Superior temporal gyrus (tissue), 1 donor: Measurements from ENCODE around the gene KCNT2.
"Not testable (repeated sequence)": the region's sequence is repeated elsewhere in the genome, so short reads cannot be mapped to it uniquely, and the experiment has no call there.

Experiments
- DNase-seq: peaks from one replicate; pipeline ENCODE4 v3.0.0-alpha.2; 2016; ENCODE audit errors: extremely low spot score

KCNT2 gene

DNA sequence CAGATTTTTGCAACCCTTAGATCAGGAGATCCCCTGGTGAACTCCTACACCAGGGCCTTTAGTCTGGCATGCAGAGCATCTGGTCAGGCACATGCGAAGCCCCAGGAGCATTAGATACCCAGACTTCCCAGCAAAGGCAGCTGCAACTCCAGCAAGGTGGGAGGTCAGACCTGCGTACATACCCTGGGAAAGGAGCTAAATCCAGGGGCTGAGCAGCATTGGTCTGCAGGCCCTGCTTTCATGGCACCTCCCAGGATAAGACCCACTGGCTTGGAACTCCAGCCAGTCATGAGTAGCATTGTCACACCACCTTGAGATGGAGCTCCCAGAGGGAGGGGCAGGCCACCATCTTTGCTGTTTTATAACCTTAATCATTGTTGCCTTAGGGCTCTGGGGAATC is 92.3 kb downstream of the KCNT2 start:
- DNase-seq: no peak

DNA sequence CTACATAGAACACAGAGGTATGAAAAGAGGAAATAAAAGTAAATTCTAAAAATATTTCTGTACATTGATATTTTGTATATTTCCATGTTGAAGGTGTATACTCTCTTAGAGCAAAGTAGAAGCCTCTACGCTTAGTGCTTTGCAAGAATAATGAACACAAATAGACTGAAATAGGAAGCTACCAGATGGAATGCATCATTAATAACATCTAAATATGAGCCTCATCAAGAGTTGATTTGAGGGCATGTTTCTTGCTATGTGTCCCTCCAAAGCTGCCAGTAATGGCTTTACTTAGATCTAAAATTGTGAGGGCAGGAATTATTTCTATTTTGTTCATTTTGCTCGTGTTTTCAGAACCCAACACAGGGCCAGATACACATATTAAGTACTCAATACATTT is 94.4 kb downstream of the KCNT2 start:
- DNase-seq: no peak

DNA sequence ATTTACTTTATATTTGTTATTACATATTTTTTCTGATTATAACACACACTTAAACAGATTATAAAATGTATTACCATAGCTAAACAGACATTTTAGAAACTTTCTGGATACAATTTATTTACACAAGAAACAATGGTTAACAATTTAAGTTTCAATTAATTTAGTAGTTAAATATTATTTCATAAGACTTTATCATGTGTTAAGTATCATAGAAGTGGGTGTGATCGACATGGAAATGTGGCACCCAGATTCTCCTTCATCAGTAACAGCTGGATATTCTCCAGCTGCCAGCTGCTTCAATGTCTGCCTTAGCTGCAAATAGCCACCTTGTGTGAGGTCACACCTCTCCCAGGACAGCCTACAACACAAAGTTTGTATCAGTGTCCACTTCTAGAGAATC is 97.8 kb downstream of the KCNT2 start:
- no peak for DNase-seq

DNA sequence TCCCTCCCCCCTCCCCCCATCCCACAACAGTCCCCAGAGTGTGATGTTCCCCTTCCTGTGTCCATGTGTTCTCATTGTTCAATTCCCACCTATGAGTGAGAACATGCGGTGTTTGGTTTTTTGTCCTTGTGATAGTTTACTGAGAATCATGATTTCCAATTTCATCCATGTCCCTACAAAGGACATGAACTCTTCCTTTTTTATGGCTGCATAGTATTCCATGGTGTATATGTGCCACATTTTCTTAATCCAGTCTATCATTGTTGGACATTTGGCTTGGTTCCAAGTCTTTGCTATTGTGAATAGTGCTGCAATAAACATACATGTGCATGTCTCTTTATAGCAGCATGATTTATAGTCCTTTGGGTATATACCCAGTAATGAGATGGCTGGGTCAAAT is 104.0 kb downstream of the KCNT2 start:
- not testable (repeated sequence) for DNase-seq

DNA sequence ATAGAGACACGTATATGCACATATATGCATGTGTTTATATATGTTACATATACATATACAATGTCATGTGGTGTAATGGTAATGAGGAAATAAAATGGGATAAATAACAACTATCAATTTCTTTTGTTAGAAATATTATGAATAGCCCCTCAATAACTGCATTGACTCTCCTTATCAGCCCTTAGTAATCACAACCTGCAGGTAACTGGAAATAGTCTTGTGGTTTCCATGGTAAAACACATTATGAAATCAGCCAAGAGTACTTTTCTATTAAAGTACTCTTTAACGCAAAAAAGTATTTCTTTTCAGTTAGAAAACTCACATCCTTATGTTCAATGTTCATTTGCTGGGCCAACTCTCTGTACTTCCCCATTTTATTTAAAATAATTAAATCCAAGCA is 105.8 kb downstream of the KCNT2 start:
- DNase-seq: no peak

DNA sequence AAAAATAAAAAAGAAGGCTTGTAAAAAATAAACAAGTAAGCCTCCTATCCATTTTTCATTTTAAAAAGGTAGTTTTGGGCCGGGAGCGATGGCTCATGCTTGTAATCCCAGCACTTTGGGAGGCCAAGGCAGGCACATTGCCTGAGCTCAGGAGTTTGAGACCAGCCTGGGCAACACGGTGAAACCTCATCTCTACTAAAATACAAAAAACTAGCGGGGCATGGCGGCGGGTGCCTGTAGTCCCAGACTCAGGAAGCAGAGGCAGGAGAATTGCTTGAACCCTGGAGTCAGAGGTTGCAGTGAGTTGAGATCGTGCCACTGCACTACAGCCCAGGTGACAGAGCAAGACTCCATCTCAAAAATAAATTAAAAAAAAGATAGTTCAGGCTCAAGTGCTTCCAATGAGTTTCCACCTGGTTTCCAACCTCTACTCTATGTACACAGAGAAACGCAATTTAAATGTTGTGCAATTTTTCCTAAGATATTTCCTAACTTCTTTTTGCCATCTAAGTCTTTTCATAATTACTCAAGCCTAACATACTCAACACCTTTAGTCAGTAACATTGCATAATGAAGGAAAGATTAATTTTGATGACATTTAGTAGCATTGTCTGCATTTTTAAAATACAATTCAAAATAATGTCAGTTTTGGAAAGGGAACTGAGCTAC is 106.3 kb downstream of the KCNT2 start:
- DNase-seq: no peak

DNA sequence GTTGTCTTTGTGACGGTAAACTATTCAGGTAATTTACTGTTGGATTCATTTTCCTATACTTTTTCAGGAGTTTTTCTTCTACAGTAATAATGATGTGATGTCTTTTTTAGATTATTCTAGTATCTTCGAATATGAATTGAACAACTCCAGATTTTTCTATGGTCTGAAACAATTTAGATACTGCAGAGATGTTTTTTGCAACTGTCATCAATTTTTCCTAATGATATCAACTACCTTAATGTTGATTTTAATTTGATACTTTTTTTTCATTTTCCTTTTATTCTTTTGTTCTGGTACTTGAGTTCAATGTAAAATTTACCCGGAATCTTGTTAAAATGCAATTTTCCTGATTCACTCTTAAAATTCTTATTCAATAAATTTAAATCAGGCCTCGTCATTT is 110.4 kb downstream of the KCNT2 start:
- no peak for DNase-seq

DNA sequence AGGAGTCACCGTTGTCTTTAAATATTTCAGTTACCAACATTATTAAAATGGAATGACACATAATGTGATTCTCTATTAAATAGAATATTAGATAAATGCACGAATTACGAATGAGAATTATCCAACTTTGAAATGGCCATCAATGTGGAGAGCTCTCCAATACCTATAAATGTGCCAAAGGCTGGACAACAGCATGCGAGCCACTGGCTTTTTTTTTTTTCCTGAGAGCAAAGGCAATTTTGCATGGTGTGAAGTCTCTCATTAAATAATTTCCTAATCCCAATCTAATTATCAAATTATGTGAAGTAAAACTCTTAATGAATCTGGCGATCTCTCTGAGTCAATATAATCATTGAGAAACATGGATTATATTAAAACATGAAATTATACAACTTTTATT is 113.5 kb downstream of the KCNT2 start:
- DNase-seq: no peak

DNA sequence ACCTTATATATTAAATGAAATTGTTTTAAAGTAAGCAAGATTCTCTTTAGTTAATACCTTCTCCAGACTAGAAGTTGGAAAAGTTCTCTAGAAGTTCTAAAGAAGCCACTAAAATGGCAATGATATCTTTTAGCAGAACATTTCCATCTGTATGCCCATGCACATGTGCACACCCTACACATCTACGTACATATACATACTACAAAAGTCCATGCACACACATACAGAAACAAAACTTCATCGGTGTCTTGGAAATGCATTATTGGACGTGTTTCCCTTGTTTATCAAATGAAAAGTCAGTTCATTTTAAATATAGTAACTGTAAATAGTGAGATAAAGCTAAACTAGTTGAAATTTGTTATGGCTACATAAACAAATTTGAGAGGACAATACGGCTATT is 114.4 kb downstream of the KCNT2 start:
- no peak for DNase-seq

DNA sequence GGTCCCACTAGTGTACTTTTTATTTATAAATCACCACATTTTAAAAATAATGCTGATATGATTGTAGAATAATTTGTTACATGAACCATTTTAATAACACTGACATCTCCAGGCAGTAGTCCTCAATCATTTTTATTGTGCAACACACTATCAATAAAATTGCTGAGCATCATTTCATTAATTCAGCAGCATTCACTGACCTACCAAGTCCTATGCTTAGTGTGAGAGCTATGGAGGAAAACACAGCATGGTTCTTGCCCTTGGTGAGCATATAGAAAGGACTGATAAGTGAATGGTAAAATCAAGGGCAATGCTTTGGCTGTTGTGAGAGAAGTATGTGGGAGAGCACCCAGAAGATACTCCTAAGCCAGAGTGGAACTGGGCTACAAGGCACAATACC is 119.7 kb downstream of the KCNT2 start:
- DNase-seq: no peak

DNA sequence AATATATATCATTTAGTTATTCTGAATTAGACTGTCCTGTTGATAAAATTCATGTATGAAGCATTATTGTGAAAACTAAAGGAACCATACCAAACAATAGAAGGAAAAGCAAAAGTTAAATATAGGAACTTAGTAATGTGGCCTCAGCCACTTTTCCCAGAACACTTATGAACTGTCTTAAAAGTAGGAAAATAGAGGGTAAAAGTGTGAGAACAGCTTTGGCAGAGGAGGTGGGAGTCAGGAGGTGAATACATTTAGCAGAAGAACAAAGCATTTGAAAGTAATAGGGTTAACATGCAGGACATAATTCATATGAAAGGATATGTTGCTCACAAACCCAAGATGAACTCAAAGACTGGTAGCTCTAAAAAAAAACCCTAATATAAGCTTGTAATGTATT is 121.9 kb downstream of the KCNT2 start:
- DNase-seq: no peak

DNA sequence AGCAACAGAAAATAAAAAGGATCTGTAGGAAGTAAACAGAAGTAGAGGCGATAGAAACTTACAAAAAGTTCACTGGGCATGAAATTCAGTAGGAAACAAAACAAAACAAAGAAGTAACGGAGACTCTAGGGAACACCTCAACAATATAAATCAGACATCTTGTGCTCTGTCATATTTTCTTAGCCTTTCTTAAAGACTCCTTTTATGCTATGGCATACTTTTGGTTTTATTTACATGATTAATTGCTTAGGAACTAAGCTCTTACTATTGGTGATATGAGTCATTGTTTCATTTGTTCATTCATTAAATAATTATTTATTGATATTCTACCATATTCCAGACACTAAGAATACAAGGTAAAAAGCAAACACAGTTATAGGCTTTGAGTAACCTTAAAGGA is 126.6 kb downstream of the KCNT2 start:
- DNase-seq: no peak

DNA sequence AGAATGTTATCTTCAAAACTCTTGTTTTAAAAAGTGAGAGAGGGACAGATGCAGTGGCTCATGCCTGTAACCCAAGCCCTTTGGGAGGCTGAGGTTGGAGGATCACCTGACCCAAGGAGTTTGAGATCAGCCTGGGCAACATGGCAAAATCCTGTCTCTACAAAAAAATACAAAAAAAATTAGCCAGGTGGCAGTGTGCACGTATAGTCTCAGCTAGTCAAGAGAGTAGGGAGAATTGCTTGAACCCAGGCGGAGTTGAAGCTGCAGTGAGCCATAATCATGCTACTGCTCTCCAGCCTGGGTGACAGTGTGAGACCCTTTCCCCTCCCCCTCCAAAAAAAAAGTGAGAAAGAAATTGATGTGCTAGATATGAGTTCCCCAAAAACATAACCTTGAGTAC is 131.0 kb downstream of the KCNT2 start:
- DNase-seq: no peak

DNA sequence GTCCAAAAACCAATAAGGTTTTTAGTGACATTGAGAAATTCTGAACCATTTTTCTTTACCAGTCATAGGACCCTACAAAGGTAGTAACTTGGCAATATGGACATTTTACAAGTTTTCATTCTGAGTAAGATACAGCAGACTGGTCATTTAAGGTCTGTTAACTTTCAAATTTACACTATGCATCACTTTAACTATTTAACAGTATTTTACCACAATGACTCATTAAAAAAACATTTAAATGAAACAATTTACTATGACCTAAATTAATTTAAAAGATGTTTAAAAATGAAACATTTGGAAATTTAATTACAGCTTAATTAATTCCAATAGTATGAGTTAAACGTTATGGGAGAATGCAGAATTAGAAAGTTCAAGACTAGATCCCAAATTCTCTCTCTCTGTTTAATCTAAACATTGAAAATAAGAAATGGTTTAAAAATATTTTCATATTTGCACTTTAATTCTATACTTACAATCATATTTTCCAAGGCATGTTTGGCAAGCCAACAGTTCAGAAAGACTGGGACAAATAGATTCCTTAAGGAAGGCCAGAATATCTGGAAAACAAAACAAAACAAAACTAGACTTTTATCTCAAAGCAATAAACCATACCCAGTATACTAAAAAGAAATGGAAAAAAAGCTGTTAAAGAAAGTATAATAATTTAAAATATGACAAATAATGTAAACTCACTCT is 140.9 kb downstream of the KCNT2 start:
- no peak for DNase-seq

DNA sequence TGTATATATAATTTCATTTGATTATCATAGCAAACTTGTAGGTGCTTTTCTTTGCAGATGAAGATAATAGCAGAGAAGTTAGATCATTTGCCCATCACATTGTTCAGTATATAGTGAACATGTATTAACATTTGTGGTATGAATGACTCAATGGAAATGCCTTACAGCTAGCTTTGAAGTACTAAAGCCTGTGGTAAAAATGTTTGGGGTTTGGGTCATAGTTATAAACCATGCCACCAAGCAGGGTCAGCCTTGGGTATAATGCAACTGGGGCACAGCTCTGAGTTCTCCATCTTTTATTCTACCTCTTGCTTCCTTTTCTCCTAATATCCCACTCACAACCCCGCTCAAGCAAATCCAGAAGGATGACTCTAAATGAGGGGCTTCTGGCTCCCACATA is 141.6 kb downstream of the KCNT2 start:
- DNase-seq: no peak

DNA sequence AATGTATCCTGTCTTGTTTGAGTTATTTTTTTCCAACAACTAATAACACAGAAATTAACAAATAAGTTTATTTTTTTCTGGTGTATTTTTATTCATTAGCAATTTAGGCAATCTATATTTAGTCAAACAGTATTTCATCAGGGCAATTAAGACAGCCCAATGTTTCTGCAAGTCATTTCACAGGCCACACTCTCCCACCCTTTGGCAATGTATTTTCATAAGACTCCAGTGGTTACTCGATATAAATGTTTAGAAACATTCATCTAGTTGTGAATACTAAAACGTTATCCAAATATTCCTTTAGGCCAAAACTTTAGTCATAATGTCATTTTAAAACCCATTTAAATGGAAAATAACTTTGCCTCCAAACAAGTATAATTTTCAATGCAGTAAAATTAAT is 142.1 kb downstream of the KCNT2 start:
- no peak for DNase-seq

DNA sequence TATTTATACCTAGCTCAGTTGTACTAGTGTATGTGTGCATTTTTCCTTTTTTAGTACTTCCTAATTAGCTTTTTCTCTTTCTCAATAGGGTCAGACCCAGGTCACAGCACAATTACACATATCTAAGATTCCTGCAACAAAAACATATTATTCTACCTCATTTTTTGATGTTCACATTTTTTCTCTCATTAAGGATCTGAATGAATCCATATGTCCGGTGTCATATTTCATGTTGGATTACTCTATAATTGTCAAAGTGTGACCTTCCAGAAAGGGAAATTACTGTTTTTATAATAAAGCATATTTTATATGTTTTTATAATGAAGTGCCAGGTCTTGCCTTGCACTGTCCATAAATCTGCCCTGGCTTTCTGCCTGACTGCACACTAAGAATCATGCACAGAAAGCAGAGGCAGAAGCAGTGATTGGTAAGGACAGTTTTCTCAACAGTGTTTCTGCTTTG is 143.7 kb downstream of the KCNT2 start:
- DNase-seq: no peak

DNA sequence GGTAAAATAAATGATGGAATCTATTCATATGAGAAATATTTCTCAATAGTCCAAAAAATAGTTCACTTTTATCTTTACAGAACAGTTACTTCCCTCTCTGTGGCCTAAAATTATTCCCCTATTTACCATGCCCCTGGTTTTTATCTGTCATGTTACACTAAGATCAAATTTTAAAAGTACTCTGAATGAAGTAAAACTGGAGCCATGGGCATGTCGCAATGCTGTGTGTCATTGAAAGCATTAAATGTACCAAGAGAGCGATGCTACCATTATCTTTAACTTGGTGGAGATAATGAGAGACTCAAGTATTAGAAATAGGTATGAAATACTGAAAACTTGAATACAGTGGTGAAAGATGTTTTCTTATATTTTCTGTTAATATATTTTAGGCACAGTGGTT is 146.2 kb downstream of the KCNT2 start:
- DNase-seq: no peak

DNA sequence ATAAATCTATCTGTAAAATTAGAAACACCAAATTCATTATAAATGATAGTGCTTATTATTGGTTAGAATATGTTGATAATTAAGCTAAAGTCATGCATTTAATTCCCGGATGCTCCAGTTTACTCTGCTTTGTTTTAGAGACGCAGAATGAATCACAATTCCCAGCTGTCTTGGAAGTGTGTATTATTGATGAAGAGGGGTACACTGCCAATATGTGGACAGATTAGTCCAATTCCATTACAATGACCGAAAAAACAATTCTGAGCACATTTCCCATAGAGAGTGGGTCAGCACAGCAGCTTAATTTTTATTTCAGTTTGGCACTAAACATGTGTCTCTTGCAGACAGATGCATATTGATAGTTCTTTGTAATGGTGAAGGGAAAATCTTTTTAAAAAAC is 146.7 kb downstream of the KCNT2 start:
- DNase-seq: no peak

DNA sequence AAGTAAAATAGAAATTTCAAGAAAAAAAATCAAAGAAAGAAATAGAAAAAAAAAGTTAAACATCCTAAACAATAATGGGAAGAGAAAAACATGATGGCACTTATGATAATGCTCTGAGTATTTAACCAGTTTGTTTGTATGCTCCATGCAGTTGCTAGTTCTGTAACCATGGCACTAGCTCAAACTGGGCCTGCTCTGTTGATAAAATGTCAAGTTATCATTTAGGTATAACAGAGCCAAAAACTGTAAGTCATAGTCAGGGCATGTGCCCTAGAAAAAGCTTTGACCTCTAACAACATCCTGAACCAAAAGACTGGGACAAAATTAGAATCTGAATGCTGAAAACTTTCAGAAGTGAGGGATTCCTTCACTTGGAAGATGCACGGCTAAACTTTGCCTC is 148.9 kb downstream of the KCNT2 start:
- DNase-seq: no peak

DNA sequence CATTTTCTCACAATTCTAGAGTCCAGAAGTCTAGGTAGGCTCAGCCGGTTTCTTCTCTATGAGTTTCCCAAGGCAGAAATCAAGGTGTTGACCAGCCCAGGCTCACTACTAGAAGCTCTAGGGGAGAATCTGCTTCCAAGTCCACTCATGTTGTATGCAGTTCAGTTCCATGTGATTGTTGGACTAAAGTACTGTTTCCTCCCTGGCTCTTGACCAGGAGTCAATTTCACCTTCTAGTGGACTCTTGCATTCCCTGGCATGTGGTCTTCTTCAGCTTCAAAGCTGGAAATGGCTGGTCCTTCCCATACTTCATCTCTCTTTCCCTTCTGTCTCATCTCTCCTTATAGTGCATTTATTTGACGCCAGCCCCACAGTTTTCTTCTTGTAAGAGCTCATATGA is 153.4 kb downstream of the KCNT2 start:
- DNase-seq: no peak

DNA sequence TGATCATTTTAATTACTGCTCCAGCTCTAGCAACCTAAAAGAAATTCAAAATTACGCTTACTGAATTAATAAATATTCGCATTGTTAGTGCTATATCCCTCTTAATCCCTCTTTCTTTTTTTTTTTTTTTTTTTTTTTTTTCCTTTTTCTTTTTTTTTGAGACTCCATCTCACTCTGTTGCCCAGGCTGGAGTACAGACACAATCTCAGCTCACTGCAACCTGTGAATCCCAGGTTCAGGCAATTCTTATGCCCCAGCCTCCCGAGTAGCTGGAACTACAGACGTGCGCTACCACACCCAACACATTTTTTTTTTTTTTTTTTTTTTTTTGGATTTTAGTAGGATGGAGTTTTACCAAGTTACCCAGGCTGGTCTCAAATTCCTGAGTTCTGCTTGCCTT is 157.1 kb downstream of the KCNT2 start:
- DNase-seq: no peak

DNA sequence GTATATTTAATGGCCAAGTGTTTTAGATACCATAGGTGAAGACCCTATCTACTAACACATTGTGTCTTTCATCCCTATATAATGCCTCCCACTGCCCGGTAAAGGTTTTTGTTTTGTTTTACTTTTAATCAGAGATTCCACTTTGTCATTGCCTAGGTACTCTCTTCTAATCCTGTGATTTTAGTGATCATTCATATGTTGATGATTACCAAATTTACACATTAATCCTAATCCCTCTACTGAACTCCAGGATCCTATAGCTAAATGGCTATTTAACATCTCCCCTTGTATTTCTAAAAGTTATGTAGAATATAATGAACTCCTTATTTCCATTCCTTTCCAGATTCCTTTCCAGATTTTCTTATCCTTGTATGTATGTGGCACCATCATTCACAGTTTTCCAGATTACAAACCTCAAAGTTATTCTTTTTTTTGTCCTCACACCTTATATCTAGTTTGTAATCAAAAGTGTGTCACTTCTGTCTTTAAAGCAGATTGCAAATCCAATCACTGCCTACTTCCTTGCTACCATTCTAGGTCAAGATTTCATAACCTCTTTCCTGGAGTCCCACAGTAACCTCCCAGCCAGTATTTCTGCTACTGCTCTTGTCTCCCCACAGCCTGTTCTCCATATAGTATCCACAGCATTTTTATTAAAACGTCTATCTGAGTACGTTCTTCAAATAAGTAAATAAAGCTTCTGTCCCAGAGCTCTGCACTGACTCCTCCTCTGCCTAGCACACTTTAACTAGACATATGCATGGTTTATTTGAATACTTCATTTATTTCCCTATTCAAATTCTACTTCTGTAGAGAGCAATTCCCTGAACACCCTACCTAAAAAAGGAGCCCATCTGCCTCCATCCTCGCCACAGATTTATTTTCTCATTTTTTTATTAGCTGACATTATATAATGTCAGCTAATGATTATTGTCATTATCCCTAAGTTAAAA is 157.8 kb downstream of the KCNT2 start:
- no peak for DNase-seq
